Measurements from ENCODE around the gene MAN1C1. TPM values are rescaled to one million over a fixed set of nuclear protein-coding genes. Genes with fewer than 3 reads are reported as not detected.

Gene MAN1C1
- total RNA-seq, 1 experiment from 2014 or later, result 0.63 TPM

DNA sequence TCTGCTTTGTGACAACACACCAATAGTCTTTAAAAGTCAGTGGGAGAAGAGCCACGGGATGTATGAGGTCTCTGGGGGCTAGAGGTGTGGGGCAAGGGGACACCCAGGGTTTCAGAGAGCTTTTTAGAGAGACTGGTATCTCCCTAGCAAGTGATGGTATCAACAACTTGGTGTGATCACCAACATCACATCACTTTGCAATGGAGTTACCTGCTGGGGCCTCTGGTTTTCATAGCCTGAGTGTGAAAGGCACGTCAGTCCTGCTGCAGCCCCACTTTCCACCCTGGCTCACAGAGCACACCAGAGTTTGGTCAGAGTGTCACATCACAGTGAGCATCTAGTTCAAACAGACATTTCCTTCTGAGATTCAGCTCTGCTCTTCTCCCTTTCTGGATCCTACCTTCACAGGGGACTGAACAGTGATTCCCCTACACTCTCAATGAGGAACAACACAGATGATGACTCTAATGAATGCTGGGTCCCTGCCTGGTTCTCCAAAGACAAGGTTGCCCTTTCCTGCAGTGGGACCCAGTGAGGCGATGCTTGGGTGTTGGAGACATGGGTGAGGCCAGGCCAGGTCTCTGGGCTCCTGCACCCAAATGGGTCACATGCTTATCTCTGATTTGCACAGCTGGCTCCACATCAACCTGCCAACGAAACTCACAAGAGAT is 2.0 kb upstream of the MAN1C1 start:
- DNase-seq (ENCODE audit: low read depth), result no peak

DNA sequence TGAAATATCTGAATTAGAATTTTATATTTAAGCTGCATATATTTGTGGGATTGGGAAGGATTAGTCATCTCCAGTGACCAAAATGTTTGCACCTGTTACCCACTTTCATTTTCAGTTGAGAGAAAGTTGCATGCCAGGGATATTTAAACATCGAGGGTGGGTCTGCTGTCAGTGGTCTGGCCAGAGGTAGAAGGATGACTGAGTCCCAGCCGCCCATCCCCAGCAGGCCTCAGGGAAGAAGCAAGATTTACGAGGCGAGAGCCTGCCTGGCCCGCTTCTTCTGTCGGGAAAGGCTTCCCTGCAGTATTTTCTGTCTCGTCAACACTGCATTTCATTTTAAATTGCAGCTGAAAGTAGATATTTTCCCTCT is 1.4 kb upstream of the MAN1C1 start:
- DNase-seq (ENCODE audit: low read depth), result peak; percentile 36

DNA sequence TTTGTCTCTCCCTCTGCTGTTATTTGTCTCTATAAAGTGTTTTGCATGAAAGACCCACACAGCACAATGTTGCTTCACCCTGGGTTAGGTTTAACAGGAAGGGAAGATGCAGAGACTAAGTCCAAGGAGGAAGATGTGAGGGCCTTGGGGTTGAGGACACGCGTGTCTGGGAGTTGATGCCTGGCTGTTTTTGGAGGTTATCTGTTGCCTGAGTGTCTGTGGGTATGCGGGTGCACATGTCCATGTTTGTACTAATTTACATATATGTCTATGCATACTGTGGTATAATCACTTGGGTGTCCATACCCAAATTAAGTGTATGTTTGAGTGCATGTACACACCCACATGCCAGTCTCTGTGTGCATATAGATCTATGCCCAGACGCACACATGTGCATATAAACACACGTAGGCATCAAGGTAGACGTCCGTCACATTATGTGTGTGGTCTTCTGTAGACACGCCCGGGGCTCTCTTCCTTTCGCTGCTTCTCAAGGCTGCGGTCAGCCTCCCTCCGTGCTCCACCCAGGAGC is 962 bp upstream of the MAN1C1 start:
- no peak for DNase-seq (ENCODE audit: low read depth)

DNA sequence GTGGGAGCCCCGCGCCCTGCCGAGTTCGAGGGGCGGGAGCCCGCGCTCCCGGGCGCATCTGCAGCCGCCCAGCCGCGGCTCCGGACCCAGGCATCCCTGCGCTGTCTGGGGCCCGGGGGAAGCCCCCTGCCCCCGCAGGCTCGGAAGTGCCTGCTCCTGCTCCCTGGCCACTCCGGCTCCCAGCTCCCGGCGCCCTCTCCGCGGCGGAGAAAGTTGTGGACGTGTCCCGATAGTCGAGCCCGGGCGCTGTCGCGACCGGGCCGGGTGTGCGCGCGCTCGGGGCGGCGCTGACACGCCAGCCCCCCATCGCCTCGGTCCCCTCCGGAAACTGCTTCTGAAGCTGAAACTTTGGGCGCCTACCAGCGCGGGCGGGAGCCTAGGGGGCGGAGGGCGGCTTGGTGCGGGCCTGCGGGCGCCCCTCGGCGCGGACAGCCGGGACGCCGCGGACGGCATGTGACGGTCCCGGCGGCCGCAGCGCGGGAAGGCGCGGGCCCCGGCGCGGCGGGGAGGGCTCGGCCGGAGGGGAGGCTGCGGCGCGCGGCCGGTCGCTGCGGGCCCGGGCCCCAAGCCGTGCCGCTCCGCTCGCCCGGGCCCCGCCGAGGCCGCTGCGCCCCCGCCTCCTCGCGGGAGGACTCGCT is 515 bp downstream of the MAN1C1 start:
- DNase-seq (ENCODE audit: low read depth), result peak; percentile 14

DNA sequence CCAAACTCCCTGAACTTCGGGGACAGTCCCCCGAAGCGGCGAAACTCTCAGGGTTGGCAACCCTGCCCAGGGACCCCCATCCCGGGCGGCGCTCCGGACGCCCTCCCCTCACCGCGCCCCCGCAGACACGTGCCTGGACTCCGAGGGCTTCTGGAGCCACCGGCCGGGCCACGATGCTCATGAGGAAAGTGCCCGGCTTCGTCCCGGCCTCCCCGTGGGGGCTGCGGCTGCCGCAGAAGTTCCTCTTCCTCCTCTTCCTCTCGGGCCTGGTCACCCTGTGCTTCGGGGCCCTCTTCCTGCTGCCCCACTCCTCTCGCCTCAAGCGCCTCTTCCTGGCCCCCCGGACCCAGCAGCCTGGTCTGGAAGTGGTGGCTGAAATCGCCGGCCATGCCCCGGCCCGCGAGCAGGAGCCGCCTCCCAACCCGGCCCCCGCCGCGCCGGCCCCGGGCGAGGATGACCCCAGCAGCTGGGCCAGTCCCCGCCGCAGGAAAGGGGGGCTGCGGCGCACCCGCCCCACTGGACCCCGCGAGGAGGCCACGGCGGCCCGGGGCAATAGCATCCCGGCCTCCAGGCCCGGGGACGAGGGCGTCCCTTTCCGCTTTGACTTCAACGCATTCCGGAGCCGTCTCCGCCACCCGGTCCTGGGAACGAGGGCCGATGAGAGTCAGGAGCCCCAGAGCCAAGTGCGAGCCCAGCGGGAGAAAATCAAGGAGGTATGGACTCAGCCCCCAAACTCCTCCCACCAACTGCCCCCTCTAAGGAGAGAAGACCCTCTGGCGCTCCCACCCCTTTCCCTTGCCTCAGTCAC is 1.2 kb downstream of the MAN1C1 start:
- peak; percentile 20 for DNase-seq (ENCODE audit: low read depth)

DNA sequence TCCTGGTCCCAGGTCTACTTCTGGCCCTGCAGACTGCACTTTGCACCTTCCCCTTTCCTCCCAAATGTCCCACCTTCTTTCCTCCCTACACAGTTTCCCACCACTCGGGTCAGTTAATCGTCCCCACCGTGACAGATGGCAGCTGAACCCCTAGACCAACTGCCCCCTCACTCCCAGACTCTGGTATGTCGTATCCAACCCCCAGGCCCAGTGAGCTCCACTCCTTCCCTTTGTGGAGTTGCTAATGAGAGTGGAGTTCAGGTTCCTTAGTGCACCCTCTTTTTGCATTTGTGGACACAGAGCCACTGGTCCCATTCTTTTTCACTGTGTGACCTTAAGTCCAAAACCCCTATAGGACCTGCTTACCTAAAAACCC is 1.8 kb downstream of the MAN1C1 start:
- no peak for DNase-seq (ENCODE audit: low read depth)

GRCh38 chr1:25619101-25619890 is 2.7 kb downstream of the MAN1C1 start:
- peak; percentile 43 for DNase-seq (ENCODE audit: low read depth)

DNA sequence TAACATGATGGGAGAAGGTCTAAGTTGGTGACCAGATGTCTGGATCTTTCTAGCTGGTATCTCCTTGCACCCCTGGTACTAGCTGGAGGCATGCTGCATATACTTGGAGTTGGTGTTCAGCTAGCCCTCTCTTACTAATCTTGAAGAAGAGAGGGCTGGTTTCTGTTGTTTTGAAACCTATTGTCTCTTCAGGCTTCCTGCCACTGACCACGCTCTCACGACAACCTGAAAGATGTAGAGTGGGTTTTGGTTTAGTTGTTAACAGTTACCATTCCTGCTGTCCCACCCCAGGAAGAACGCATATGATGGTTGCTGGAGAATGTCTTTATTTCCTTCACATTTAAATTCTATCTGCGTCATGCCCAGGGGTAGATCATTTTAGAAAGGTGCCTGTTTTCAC is 3.6 kb downstream of the MAN1C1 start:
- DNase-seq (ENCODE audit: low read depth), result no peak

DNA sequence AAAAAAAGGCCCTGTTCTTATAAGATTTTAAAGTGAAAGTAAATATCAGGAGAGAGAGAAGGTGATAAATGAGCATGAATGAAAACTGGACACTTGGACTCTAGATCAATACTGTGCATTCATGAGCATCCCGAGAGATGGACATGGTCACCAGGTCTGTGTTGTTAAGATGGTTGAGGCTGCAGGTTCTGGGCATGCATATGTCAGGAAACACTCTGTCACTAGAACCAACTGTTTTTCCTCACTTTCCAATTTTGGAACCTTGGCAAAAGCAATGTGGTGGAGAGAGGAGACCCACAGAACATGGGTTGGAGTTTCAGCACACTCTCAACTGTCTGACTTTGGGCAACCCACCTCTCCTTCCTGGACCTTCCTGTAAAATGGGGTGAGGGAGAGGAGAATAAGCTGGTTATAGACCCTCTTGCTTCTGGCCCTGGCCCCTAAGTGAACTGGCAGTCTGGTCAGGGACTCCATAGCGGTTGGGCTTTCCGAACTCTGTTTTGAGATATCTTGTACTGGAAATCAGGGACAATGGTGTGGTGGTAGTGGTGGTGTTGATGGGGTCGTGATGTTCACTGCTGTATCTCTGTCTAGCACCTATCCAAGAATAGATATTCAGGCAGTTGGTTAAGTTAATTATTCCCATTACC is 4.2 kb downstream of the MAN1C1 start:
- no peak for DNase-seq (ENCODE audit: low read depth)

GRCh38 chr1:25621876-25622275 is 5.3 kb downstream of the MAN1C1 start:
- no peak for DNase-seq (ENCODE audit: low read depth)

DNA sequence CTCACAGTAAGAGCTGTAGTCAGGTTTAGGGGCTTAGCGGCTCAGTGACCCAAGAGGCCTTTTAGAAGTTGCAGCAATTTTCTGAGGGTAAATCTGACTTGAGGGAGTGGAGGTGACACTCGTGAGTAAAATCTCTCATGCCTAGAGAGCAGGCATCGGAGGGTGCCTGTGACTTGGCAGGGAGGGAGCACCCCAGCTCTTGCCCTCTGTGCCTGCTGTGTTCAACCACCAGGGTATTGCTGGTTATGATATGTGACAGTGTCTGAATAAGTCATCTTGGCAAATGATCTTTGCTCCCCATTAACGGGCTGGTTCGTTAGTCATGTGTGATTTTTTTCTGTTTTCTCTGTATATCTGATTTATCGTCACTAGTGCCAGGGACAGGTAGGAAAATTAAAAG is 5.9 kb downstream of the MAN1C1 start:
- no peak for DNase-seq (ENCODE audit: low read depth)

DNA sequence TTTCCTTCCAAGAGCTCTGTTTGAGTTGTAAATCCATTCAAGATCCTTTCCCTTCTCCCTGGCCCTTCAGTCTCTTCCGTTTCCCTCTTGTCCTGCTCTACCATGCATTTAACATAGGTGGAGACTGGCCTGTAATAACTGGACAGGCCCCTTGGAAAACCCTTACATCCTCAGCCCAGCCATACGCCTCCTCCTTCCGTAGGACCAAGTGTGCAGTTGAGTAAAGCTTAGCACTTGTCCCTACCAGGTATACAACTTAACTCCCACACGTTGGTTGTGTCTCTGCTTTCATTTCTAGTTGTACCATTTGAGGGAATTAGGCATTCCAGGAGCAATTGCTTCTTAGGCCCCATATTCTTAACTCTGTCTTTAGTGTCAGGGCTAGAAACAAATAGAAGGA is 6.4 kb downstream of the MAN1C1 start:
- no peak for DNase-seq (ENCODE audit: low read depth)

DNA sequence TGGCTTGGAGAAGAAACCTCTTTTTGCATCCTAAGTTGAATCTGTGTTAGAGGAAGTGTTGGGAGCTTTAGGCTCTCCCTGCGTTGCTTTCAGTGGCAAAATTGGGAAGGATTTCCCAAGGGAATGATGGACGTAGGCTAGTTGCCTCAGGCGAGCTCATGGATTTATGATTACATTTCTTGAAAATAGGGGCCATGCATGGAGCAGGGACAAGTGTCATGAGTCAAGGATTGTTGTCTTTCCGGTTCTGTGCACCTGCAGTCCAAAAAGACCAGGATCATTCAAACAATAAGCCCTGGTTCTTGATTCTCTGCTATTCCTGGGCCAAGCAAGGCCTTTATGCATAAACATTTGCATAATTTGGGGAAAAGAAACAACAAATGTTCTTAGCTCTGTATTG is 7.1 kb downstream of the MAN1C1 start:
- DNase-seq (ENCODE audit: low read depth), result no peak

- no peak for DNase-seq (ENCODE audit: low read depth)
These were observed 7.6 kb downstream of the MAN1C1 start for GRCh38 chr1:25624156-25624555.

GRCh38 chr1:25624604-25625003 is 8.0 kb downstream of the MAN1C1 start:
- DNase-seq (ENCODE audit: low read depth), result no peak

GRCh38 chr1:25626018-25626417 is 9.4 kb downstream of the MAN1C1 start:
- no peak for DNase-seq (ENCODE audit: low read depth)

- no peak for DNase-seq (ENCODE audit: low read depth)
These were observed 12.3 kb downstream of the MAN1C1 start for GRCh38 chr1:25628741-25629421.

DNA sequence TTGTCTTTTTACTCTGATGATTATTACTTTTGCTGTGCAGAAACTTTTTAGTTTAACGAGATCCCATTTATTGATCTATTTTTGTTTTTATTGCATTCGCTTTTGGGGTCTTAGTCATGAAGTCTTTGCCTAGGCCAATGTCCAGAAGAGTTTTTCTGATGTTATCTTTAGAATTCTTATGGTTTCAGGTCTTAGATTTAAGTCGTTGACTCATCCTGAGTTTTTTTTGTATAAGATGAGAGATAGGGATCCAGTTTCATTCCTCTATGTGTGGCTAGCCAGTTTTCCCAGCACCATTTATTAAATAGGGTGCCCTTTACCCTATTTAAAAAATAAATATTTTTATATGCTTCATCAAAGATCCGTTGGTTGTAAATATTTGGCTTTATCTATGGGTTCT is 13.2 kb downstream of the MAN1C1 start:
- DNase-seq (ENCODE audit: low read depth), result peak; percentile 17

DNA sequence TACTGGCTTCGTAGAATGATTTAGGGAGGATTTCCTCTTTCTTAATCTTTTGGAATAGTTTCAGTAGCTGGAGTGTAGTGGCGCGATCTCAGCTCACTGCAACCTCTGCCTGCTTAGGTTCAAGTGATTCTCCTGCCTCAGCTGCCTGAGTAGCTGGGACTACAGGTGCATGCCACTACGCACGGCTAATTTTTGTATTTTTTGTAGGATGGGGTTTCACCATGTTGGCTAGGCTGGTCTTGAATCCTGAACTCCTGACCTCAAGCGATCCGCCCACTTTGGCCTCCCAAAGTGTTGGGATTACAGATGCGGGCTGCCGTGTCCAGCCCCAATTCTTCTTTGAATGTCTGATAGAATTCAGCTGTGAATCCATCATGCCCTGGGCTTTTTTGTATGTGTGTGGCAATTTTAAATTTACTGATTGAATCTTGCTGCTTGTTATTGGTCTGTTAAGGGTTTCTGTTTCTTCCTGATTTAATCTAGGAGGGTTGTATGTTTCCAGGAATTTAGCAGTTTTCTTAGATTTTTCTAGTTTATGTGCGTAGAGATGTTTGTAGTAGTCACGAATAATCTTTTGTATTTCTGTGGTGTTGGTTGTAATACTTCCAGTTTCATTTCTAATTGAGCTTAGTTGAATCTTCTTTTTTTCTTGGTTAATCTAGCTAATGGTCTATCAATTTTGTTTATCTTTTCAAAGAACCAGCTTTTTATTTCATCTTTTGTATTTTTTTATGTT is 15.3 kb downstream of the MAN1C1 start:
- DNase-seq (ENCODE audit: low read depth), result no peak

- DNase-seq (ENCODE audit: low read depth), result no peak
These were observed 17.5 kb downstream of the MAN1C1 start for GRCh38 chr1:25634066-25634465.
